ENCODE measurements around the gene FHOD1. TPM values are rescaled to one million over a fixed set of nuclear protein-coding genes. Genes with fewer than 3 reads are reported as not detected.

The FHOD1 gene
- total and polyA plus RNA-seq, 10 of the 15 experiments (the other 5 are each of a cell fraction or from before 2014, with no cell fraction given), result 8.9 to 65.7 (median 18.1) TPM

DNA sequence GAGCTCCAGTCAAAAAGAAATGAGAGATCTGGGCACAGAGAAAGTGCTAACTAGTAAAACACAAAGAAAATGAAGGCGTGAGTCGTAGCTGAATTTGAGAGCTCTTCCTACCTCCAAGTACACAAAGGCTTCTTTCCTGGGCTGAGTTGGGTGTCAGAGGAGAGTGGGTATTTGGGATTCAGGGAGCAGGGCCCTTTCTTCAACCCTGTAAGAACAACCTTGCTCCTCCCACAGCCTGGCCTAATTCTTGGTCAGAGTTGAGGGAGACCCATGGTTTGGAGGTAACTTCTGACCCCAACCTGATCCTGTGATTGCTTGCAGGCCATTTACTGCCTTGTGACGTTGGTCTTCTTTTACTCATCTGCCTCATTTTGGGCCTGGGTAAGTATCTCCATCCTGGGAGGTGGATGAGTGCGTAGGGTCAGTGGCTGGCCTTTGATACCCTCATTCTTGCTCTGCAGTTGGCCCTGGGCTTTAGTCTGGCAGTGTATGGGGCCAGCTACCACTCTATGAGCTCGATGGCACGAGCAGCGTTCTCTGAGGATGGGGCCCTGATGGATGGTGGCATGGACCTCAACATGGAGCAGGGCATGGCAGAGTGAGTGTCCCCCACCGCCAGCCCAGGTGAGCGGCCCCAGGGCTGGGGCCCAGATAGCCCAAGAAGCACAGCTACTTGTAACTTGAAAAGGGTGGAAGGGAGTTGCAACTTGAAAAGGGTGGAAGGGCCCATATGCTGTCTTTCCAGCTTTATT, 19.1 kb downstream of the FHOD1 start:
- Histone ChIP-seq H3K79me2 (ENCODE audit: control insufficient read depth, insufficient read depth, low read length) (peaks cover 18% of the 10 kb centered on the region), H3K27ac (ENCODE audit: control insufficient read depth, insufficient read depth) (no peak overlapping the region), H3K4me3 (peak overlapping the region; percentile 87), H3K27me3 (replicated peaks in 1 of 2; ENCODE audit: control insufficient read depth in 2 of 2, insufficient read depth in 2 of 2, low read length in 1 of 2) (no peaks in the 10 kb centered on the region), H3K36me3 (ENCODE audit: control insufficient read depth in 2 of 2, insufficient read depth in 2 of 2, low read length in 1 of 2) (peaks cover 14 to 25% of the 10 kb centered on the region in 2 experiments; a peak in 3 of 4 replicates), H4K20me1 (ENCODE audit: control insufficient read depth, insufficient read depth) (no peaks in the 10 kb centered on the region), H3K4me2 (ENCODE audit: control insufficient read depth, insufficient read depth) (peak overlapping the region; percentile 86), H2AFZ (ENCODE audit: control insufficient read depth, low read depth, low read length) (no peak overlapping the region), H3K9me3 (replicated peaks; ENCODE audit: control insufficient read depth, insufficient read depth, low read length) (no peaks in the 10 kb centered on the region), H3K4me1 (ENCODE audit: control insufficient read depth, insufficient read depth, low read length) (peaks cover 12% of the 10 kb centered on the region), H3K9ac (ENCODE audit: control insufficient read depth, insufficient read depth, low read length) (peak overlapping the region; percentile 80)
- ATAC-seq (no peak), DNase-seq (ENCODE audit: low read depth, low spot score) (no peak), FAIRE-seq (no peak)
- ChIA-PET POLR2A (interaction anchor here (1.0 to 7.7 kb wide), 4 partner anchors 8 to 67 kb away, joined by 3 to 100 read pairs (median 12); partner anchors contain the start of genes E2F4, FHOD1 and SLC9A5), SMC1A (ENCODE audit: uncharacterized antibody, unreplicated experiment) (interaction anchor here (0.6 to 2.6 kb wide), 4 partner anchors 16 to 32 kb away, joined by 3 to 21 read pairs (median 10); partner anchors contain the start of genes FHOD1 and SLC9A5), CTCF (interaction anchor here (0.6 to 2.5 kb wide), 7 partner anchors 11 to 73 kb away, joined by 3 to 25 read pairs (median 6); partner anchors contain the start of genes ELMO3, FBXL8, FHOD1 and TRADD), RAD21 (ENCODE audit: unreplicated experiment) (interaction anchor here (3.1 kb wide), 1 partner anchor 15 kb away, joined by 35 read pairs; no protein-coding TSS in a partner anchor)
- in situ Hi-C loops (cut with MboI), result no loop called here
- intact Hi-C loops (cut with micrococcal nuclease; ENCODE audit: unreplicated experiment), result no loop called here
- WGBS (ENCODE audit: insufficient coverage, insufficient replicate concordance, low lambda C conversion rate, missing lambda C conversion rate), result 81% methylated on average over 9 of the region's 9 CpGs
- BruUV-seq (replicated peaks), result no TSS peak
- TF ChIP-seq, protein P1, sequence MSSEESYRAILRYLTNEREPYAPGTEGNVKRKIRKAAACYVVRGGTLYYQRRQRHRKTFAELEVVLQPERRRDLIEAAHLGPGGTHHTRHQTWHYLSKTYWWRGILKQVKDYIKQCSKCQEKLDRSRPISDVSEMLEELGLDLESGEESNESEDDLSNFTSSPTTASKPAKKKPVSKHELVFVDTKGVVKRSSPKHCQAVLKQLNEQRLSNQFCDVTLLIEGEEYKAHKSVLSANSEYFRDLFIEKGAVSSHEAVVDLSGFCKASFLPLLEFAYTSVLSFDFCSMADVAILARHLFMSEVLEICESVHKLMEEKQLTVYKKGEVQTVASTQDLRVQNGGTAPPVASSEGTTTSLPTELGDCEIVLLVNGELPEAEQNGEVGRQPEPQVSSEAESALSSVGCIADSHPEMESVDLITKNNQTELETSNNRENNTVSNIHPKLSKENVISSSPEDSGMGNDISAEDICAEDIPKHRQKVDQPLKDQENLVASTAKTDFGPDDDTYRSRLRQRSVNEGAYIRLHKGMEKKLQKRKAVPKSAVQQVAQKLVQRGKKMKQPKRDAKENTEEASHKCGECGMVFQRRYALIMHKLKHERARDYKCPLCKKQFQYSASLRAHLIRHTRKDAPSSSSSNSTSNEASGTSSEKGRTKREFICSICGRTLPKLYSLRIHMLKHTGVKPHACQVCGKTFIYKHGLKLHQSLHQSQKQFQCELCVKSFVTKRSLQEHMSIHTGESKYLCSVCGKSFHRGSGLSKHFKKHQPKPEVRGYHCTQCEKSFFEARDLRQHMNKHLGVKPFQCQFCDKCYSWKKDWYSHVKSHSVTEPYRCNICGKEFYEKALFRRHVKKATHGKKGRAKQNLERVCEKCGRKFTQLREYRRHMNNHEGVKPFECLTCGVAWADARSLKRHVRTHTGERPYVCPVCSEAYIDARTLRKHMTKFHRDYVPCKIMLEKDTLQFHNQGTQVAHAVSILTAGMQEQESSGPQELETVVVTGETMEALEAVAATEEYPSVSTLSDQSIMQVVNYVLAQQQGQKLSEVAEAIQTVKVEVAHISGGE (CRISPR knock-in tag; IDR thresholded peaks at IDR 0.05), result no peak
- TF ChIP-seq, protein P2, sequence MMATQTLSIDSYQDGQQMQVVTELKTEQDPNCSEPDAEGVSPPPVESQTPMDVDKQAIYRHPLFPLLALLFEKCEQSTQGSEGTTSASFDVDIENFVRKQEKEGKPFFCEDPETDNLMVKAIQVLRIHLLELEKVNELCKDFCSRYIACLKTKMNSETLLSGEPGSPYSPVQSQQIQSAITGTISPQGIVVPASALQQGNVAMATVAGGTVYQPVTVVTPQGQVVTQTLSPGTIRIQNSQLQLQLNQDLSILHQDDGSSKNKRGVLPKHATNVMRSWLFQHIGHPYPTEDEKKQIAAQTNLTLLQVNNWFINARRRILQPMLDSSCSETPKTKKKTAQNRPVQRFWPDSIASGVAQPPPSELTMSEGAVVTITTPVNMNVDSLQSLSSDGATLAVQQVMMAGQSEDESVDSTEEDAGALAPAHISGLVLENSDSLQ (IDR thresholded peaks at IDR 0.05), result no peak
- TF ChIP-seq TCF12 (IDR thresholded peaks at IDR 0.05; ENCODE audit: low read depth, low read length) (no peak), ZZZ3 (IDR thresholded peaks at IDR 0.05; ENCODE audit: control insufficient read depth, insufficient read length, low read depth) (no peak), ASH2L (IDR thresholded peaks at IDR 0.05; ENCODE audit: borderline replicate concordance, low read depth) (no peak), MAX (IDR thresholded peaks at IDR 0.05; ENCODE audit: low read depth, low read length) (no peak), RCOR1 (conservative IDR thresholded peaks at IDR 0.05; ENCODE audit: low read depth, low read length) (no peak), E2F8 (IDR thresholded peaks at IDR 0.05; ENCODE audit: low read depth, partially characterized antibody) (no peak), RUNX3 (IDR thresholded peaks at IDR 0.05; ENCODE audit: low read length) (no peak), RFX5 (IDR thresholded peaks at IDR 0.05; ENCODE audit: low read depth, low read length) (no peak)
- TF ChIP-seq, protein P3, sequence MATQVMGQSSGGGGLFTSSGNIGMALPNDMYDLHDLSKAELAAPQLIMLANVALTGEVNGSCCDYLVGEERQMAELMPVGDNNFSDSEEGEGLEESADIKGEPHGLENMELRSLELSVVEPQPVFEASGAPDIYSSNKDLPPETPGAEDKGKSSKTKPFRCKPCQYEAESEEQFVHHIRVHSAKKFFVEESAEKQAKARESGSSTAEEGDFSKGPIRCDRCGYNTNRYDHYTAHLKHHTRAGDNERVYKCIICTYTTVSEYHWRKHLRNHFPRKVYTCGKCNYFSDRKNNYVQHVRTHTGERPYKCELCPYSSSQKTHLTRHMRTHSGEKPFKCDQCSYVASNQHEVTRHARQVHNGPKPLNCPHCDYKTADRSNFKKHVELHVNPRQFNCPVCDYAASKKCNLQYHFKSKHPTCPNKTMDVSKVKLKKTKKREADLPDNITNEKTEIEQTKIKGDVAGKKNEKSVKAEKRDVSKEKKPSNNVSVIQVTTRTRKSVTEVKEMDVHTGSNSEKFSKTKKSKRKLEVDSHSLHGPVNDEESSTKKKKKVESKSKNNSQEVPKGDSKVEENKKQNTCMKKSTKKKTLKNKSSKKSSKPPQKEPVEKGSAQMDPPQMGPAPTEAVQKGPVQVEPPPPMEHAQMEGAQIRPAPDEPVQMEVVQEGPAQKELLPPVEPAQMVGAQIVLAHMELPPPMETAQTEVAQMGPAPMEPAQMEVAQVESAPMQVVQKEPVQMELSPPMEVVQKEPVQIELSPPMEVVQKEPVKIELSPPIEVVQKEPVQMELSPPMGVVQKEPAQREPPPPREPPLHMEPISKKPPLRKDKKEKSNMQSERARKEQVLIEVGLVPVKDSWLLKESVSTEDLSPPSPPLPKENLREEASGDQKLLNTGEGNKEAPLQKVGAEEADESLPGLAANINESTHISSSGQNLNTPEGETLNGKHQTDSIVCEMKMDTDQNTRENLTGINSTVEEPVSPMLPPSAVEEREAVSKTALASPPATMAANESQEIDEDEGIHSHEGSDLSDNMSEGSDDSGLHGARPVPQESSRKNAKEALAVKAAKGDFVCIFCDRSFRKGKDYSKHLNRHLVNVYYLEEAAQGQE (IDR thresholded peaks at IDR 0.05; ENCODE audit: low read depth, low read length), result no peak

All from GM12878 (cell line).